NCI-H226 (cell line): ENCODE results near the gene CALY.
"Not testable (repeated sequence)": the region's sequence is repeated elsewhere in the genome, so short reads cannot be mapped to it uniquely, and the experiment has no call there.

Experiments
- DNase-seq: peaks from one replicate; pipeline ENCODE4 v3.0.0-alpha.2; 2015

CALY gene

GRCh38 chr10:133327651-133328357 is 8.9 kb downstream of the CALY start:
- no peak for DNase-seq

- no peak for DNase-seq
Observed at GRCh38 chr10:133326745-133327650, 9.7 kb downstream of the CALY start.

GRCh38 chr10:133326223-133326551 is 10.5 kb downstream of the CALY start:
- no peak for DNase-seq

- no peak for DNase-seq
Observed at GRCh38 chr10:133325440-133326222, 11.1 kb downstream of the CALY start.

- no peak for DNase-seq
Observed at GRCh38 chr10:133324857-133325260, 11.8 kb downstream of the CALY start.

GRCh38 chr10:133324198-133324792 is 12.4 kb downstream of the CALY start:
- peak; percentile 46 for DNase-seq

- DNase-seq, result not testable (repeated sequence)
Observed at GRCh38 chr10:133322064-133322709, 14.5 kb downstream of the CALY start.

- not testable (repeated sequence) for DNase-seq
Observed at GRCh38 chr10:133320852-133321422, 15.8 kb downstream of the CALY start.

GRCh38 chr10:133318494-133319127 is 18.1 kb downstream of the CALY start:
- peak; percentile 40 for DNase-seq

- no peak for DNase-seq
Observed at GRCh38 chr10:133316732-133317131, 20.0 kb downstream of the CALY start.

GRCh38 chr10:133316266-133316665 is 20.4 kb downstream of the CALY start:
- no peak for DNase-seq

- no peak for DNase-seq
Observed at GRCh38 chr10:133315847-133316246, 20.8 kb downstream of the CALY start.

- DNase-seq, result no peak
Observed at GRCh38 chr10:133314911-133315310, 21.8 kb downstream of the CALY start.

GRCh38 chr10:133313192-133313591 is 23.5 kb downstream of the CALY start:
- no peak for DNase-seq

GRCh38 chr10:133312769-133313145 is 23.9 kb downstream of the CALY start:
- DNase-seq, result no peak

- DNase-seq, result no peak
Observed at GRCh38 chr10:133312016-133312768, 24.5 kb downstream of the CALY start.

- DNase-seq, result no peak
Observed at GRCh38 chr10:133311570-133311969, 25.1 kb downstream of the CALY start.

- DNase-seq, result no peak
Observed at GRCh38 chr10:133310789-133311188, 25.9 kb downstream of the CALY start.

- DNase-seq, result no peak
Observed at GRCh38 chr10:133310399-133310755, 26.3 kb downstream of the CALY start.

GRCh38 chr10:133309720-133310398 is 26.8 kb downstream of the CALY start:
- DNase-seq, result no peak
